Erythroblast (primary cell): ENCODE measurements around the gene RAD54L.

Experiments used
- GATA1 ChIP-seq: IDR thresholded peaks from 2 replicates; pipeline ENCODE4 v1.6.1; 2011; ENCODE audit warnings: low read depth, mild to moderate bottlenecking, control low read depth, low read length, moderate library complexity
- POLR2A ChIP-seq: IDR thresholded peaks from 2 replicates; pipeline ENCODE4 v1.6.1; 2011; ENCODE audit warnings: mild to moderate bottlenecking, low read length

DNA sequence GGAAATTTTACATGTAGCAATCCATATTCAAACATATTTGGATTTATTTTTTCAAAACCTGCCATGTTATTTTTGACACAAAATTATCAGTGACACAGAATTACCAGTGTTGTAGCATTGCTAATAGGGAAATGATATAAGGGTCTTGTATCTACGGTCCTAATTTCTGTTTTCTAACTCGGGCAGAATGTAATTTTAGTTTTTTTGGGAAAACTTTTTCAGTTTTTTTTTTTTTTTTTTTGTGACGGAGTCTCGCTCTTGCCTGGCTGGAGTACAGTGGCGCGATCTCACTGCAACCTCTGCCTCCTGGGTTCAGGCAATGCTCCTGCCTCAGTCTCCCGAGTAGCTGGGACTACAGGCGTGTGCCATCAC lies 58.6 kb downstream of the RAD54L start:
- TF ChIP-seq POLR2A (no peak), GATA1 (no peak)
